ENCODE results near the gene TGFBR2.

Gene TGFBR2

DNA sequence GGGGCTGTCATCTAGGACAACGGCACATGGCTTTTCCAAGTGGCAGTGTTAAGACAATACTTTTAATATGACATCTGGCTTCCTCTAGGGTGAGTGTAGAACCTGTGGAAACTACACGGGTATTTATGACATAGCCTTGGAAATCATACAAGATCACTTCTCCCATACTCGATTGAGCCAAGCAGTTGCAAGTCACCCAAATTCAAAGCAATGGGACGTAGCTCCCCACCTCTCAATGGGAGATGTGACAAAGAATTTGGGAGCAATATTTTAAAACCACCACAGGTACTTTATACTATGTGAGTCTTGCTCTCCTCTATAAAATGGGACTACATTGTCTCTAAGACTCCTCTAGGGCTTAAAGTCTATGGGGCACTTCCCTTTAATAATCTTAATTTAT lies 93.5 kb downstream of the TGFBR2 start:
- H3K27me3 ChIP-seq (ENCODE audit: insufficient read depth, low read depth, severe bottlenecking), result no peaks in the 10 kb centered on the region
- H3K4me3 ChIP-seq (ENCODE audit: low read depth, low read length), result no peak overlapping the region
- no peaks in the 10 kb centered on the region for H3K36me3 ChIP-seq
- no peaks in the 10 kb centered on the region for H3K9me3 ChIP-seq (ENCODE audit: severe bottlenecking)
- no peak overlapping the region for H3K27ac ChIP-seq
- DNase-seq, result no peak
- TF ChIP-seq, protein P1, sequence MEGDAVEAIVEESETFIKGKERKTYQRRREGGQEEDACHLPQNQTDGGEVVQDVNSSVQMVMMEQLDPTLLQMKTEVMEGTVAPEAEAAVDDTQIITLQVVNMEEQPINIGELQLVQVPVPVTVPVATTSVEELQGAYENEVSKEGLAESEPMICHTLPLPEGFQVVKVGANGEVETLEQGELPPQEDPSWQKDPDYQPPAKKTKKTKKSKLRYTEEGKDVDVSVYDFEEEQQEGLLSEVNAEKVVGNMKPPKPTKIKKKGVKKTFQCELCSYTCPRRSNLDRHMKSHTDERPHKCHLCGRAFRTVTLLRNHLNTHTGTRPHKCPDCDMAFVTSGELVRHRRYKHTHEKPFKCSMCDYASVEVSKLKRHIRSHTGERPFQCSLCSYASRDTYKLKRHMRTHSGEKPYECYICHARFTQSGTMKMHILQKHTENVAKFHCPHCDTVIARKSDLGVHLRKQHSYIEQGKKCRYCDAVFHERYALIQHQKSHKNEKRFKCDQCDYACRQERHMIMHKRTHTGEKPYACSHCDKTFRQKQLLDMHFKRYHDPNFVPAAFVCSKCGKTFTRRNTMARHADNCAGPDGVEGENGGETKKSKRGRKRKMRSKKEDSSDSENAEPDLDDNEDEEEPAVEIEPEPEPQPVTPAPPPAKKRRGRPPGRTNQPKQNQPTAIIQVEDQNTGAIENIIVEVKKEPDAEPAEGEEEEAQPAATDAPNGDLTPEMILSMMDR (IDR thresholded peaks at IDR 0.05; ENCODE audit: low read depth, low read length), result no peak

DNA sequence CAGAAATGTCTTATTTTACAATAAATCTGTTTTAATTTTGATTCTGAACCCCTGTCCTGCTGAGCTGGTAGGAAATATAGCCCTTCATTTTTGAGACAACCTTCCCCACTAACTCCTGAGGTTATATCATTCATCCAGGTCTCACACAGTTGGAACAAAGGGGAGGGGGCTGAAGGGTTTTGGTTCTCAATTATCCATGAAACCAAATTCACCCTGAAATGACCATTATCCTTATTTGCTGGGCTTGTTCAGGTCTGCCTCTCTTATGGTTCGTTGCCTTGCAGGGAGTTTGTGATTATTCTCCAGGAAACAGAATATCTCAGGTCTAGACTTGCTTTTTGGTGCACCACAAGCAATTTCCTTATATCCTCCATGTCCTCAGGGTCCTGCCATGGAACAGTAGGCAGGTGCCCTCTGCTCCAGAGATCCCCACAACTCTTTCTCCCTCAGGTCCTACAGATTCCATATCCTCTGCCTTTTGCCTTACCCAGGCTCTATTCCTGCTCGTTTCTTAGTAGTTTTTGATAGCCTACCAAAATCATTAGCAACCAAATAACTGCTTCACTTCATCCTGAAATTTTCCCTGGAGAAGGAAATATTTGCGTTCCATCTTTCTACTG lies 94.4 kb downstream of the TGFBR2 start:
- no peaks in the 10 kb centered on the region for H3K36me3 ChIP-seq

DNA sequence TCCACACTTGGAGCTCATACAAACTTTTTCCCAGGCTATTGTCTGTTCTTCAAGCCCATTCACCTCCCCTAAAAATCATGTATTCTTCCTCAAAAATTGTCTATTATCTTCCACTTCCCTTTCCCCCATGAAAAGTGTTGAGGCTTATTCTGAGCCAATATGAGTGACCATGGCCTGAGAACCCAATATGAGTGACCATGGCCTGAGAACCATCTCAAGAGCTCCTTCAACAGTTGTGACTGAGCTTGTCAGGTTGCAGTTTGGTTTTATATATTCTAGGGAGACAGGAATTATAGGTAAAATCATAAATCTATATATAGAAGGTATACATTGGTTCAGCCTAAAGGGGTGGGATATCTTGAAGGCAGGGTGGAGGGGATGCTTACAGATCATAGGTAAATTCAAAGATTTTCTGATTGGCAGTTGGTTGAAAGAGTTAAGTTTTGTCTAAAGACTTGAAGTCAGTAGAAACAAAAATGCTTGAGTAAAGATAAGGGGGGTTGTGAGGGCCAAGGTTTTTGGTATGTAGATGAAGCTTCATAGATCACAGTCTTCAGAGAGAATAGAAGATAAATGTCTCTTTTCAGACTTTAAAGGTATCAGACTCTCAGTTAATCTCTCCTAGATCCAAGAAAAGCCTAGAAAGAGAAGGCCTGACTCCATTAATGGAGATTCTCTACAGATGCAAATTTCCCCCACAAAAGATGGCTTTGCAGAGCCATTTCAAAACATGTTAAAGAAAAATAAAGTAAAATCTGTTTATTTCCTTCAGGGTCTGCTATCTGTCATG lies 95.8 kb downstream of the TGFBR2 start:
- Histone ChIP-seq H3K9me3 (ENCODE audit: severe bottlenecking) (no peaks in the 10 kb centered on the region), H3K27ac (no peak overlapping the region), H3K4me3 (ENCODE audit: low read depth, low read length) (no peak overlapping the region), H3K36me3 (no peaks in the 10 kb centered on the region), H3K27me3 (ENCODE audit: insufficient read depth, low read depth, severe bottlenecking) (no peaks in the 10 kb centered on the region)
- TF ChIP-seq, protein P1 (IDR thresholded peaks at IDR 0.05; ENCODE audit: low read depth, low read length), result no peak
- DNase-seq, result no peak

More for the DNA sequence above, 94.4 kb downstream of the TGFBR2 start:
- H3K27me3 ChIP-seq (ENCODE audit: insufficient read depth, low read depth, severe bottlenecking), result no peaks in the 10 kb centered on the region
- H3K27ac ChIP-seq, result no peak overlapping the region
- H3K9me3 ChIP-seq (ENCODE audit: severe bottlenecking), result no peaks in the 10 kb centered on the region
- TF ChIP-seq, protein P1 (IDR thresholded peaks at IDR 0.05; ENCODE audit: low read depth, low read length), result no peak
- no peak for DNase-seq
- H3K4me3 ChIP-seq (ENCODE audit: low read depth, low read length), result no peak overlapping the region

DNA sequence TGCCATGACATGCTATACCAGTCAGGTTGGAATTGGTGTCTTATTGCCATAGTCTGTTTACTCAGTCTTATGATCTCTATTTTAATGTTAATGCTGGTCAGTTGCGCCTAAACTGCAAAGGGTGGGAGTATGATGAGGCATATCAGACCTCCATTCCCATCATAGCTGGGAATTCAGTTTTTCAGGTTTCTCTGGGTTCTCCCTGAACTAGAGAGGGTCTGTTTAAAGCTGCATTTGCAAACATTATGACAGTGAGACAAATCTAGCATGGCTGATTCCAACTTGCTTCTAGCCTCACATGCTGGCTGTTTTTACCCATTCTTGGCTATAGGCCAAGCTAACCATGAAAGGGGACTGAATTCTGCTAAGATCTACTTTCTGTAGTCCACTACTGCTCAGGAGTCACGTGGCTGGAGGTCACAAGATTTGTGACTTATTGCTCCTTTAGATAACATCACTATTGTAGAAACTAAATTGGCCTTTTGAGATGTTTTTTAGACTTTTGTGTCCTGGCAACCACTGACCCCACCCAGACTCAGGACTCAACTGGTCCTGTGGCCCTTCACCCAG lies 96.5 kb downstream of the TGFBR2 start:
- no peak for DNase-seq
- no peaks in the 10 kb centered on the region for H3K27me3 ChIP-seq (ENCODE audit: insufficient read depth, low read depth, severe bottlenecking)
- H3K27ac ChIP-seq, result no peak overlapping the region
- TF ChIP-seq, protein P1 (IDR thresholded peaks at IDR 0.05; ENCODE audit: low read depth, low read length), result no peak
- H3K36me3 ChIP-seq, result no peaks in the 10 kb centered on the region
- no peaks in the 10 kb centered on the region for H3K9me3 ChIP-seq (ENCODE audit: severe bottlenecking)
- no peak overlapping the region for H3K4me3 ChIP-seq (ENCODE audit: low read depth, low read length)

DNA sequence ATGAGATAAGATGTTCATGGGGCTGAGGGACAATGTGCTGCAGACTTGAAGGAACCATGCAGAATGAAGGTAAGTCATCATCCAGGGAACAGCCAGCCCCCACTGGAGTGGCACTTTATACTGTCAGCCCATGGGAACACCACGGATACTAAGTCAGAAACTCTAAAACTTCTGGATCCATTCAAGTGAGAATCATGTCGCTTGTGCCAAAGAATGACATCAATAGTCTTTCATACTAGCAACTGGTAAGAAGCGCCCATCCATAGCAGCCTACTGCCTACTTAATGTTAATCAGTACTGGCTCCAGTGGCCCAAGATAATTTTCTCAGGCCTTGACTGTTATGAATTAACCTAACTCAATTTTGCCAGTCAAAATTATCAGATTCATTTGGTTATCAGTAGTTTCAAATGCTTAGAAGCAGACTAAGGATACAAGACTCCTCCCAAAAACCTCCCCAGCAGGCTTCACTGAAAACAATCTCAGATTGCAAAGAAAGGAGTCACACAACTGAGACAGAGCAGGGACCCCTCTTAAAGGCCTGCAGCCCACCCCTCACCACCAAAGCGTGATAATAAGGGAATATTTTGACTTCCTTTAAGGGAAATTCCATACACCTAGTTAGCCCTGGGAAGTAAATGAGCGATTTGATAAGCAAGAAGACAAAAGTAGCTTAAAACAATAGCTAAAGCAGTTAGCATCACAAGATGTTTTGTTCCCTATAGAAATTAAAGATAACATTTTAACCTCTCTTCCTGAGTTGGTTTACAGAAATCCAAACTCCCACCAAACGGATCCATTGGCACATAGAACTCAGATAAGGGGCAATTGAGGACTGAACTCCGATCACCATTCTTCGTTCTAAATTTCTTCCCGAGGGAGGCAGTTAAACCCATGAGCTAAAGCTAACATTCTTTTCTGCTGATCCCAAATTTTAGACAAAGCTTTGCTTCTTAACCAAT lies 98.8 kb downstream of the TGFBR2 start:
- no peak overlapping the region for H3K27ac ChIP-seq
- no peak for DNase-seq
- no peak overlapping the region for H3K4me3 ChIP-seq (ENCODE audit: low read depth, low read length)
- no peaks in the 10 kb centered on the region for H3K9me3 ChIP-seq (ENCODE audit: severe bottlenecking)
- no peaks in the 10 kb centered on the region for H3K27me3 ChIP-seq (ENCODE audit: insufficient read depth, low read depth, severe bottlenecking)
- TF ChIP-seq, protein P1 (IDR thresholded peaks at IDR 0.05; ENCODE audit: low read depth, low read length), result no peak
- no peaks in the 10 kb centered on the region for H3K36me3 ChIP-seq

Data from WERI-Rb-1 (cell line).